HepG2 (cell line): ENCODE measurements around the gene DPP7. TPM values are rescaled to one million over a fixed set of nuclear protein-coding genes. Genes with fewer than 3 reads are reported as not detected.

ENCODE experiments used
- CENPX ChIP-seq: sonication (generic); formaldehyde crosslinking; IDR thresholded peaks from 2 replicates; pipeline ENCODE4 v1.9.0; 2021; ENCODE audit warnings: mild to moderate bottlenecking, missing genetic modification reagents, moderate library complexity
- CHD4 ChIP-seq: fragments of 200-600 bp; sonication (generic); IDR thresholded peaks from 2 replicates; pipeline ENCODE4 v1.7.0; 2017; ENCODE audit warnings: mild to moderate bottlenecking, low read length, borderline replicate concordance
- ETV5 ChIP-seq: IDR thresholded peaks from 2 replicates; pipeline ENCODE4 v1.6.1; 2018; ENCODE audit warnings: missing biosample characterization, missing genetic modification reagents, inconsistent platforms, borderline replicate concordance
- HNRNPL ChIP-seq: fragments of 200-400 bp; formaldehyde crosslinking; IDR thresholded peaks from 2 replicates; pipeline ENCODE4 v1.6.1; 2017; ENCODE audit warnings: mild to moderate bottlenecking, low read depth, low read length
- JUND ChIP-seq: sonication (generic); formaldehyde crosslinking; IDR thresholded peaks from 2 replicates; pipeline ENCODE4 v1.8.0; 2022; ENCODE audit warnings: mild to moderate bottlenecking, missing genetic modification reagents
- MAZ ChIP-seq, 2 experiments: sonication (generic) in 1 of 2; formaldehyde crosslinking in 1 of 2; IDR thresholded peaks; 2 replicates each; pipeline versions ENCODE4 v1.5.0 to v1.6.1; 2012 to 2020; ENCODE audit warnings: low read depth in 2 of 2, mild to moderate bottlenecking in 2 of 2, borderline replicate concordance in 1 of 2, improper control_type of control experiment in 1 of 2, low read length in 1 of 2, missing genetic modification reagents in 1 of 2, moderate library complexity in 1 of 2
- TGIF2 ChIP-seq: IDR thresholded peaks from 2 replicates; pipeline ENCODE4 v1.6.1; 2016; ENCODE audit warnings: control low read depth, missing compliant biosample characterization
- ZBTB33 ChIP-seq: sonication (generic); formaldehyde crosslinking; IDR thresholded peaks from 2 replicates; pipeline ENCODE4 v1.4.0; 2020; ENCODE audit warnings: missing genetic modification reagents
- ZBTB40 ChIP-seq, 2 experiments: fragments of 450-650 bp in 1 of 2; sonication (generic) in 1 of 2; formaldehyde crosslinking in 1 of 2; IDR thresholded peaks; 2 replicates each; pipeline versions ENCODE4 v1.6.1 to v1.8.0; 2016 to 2022; ENCODE audit warnings: antibody characterized with exemption in 1 of 2, mild to moderate bottlenecking in 1 of 2, missing genetic modification reagents in 1 of 2
- ZFY ChIP-seq: sonication (generic); formaldehyde crosslinking; IDR thresholded peaks from 2 replicates; pipeline ENCODE4 v1.4.0; 2020; ENCODE audit warnings: missing genetic modification reagents
- ZNF251 ChIP-seq: sonication (generic); formaldehyde crosslinking; IDR thresholded peaks from 2 replicates; pipeline ENCODE4 v1.9.0; 2021; ENCODE audit warnings: mild to moderate bottlenecking, missing genetic modification reagents
- ZNF580 ChIP-seq: IDR thresholded peaks from 2 replicates; pipeline ENCODE4 v1.6.1; 2016; ENCODE audit warnings: low read depth, borderline replicate concordance
- ZNF660 ChIP-seq: sonication (generic); formaldehyde crosslinking; IDR thresholded peaks from 2 replicates; pipeline ENCODE4 v1.5.1; 2020; ENCODE audit warnings: mild to moderate bottlenecking, low read depth, missing genetic modification reagents, borderline replicate concordance
- polyA plus RNA-seq, 8 experiments: library from polyadenylated mRNA; depleted of rRNA in 3 of 8; stranded (reverse) in 7 of 8; unstranded in 1 of 8; fragments of >200 nt; fragmentation: Illumina TruSeq in 4 of 8; extraction: Trizol in 4 of 8; gene quantifications; 2 replicates each; pipeline versions ENCODE4 v1.2.1 to v1.2.3, GENCODE V29; 2011 to 2016; ENCODE audit warnings: low read depth in 4 of 8, missing spikeins in 1 of 8, mixed read lengths in 1 of 8; ENCODE audit not compliant: insufficient read depth in 1 of 8
- total RNA-seq, 5 experiments: library from RNA; depleted of rRNA; stranded (reverse); fragments of >200 nt; fragmentation: Illumina TruSeq; extraction: Trizol; gene quantifications; 2 replicates each; pipeline ENCODE4 v1.2.3, GENCODE V29; 2016; ENCODE audit warnings: low read depth in 1 of 5
- TF ChIP-seq, protein P1 (sequence below): sonication (generic); formaldehyde crosslinking; IDR thresholded peaks from 2 replicates; pipeline ENCODE4 v1.5.1; 2020; ENCODE audit warnings: missing genetic modification reagents, mild to moderate bottlenecking, borderline replicate concordance

DPP7 gene
- total and polyA plus RNA-seq, 2 of the 13 experiments (the other 11 are each of a cell fraction or from before 2014, with no cell fraction given) = 1.2 to 4.5 TPM

- TF ChIP-seq ZBTB40 (IDR thresholded peaks at IDR 0.05) (no peak), ZBTB40 (CRISPR knock-in tag; IDR thresholded peaks at IDR 0.05) (no peak), ZNF251 (CRISPR knock-in tag) (0 out of 2 replicates have a peak, but pooled peaks have one; percentile 5), ZBTB33 (CRISPR knock-in tag) (peak; percentile 14; the same call in 1 of the 2 replicates), CENPX (CRISPR knock-in tag) (no peak), ZFY (CRISPR knock-in tag) (peak; percentile 78), ZNF580 (CRISPR knock-in tag) (peak; percentile 32; the same call in 1 of the 2 replicates), CHD4 (peak; percentile 48; the same call in 1 of the 2 replicates), TGIF2 (CRISPR knock-in tag) (no peak), HNRNPL (peak; percentile 73; the same call in 1 of the 2 replicates), MAZ (IDR thresholded peaks at IDR 0.05; ENCODE audit: borderline replicate concordance, low read depth, low read length) (0 out of 2 replicates have a peak, but pooled peaks have one; percentile 27), MAZ (CRISPR knock-in tag; IDR thresholded peaks at IDR 0.05; ENCODE audit: low read depth) (peak; percentile 33), ZNF660 (CRISPR knock-in tag) (no peak), ETV5 (CRISPR knock-in tag) (0 out of 2 replicates have a peak, but pooled peaks have one; percentile 10), JUND (no peak; the same call in 1 of the 2 replicates)
- TF ChIP-seq, protein P1, sequence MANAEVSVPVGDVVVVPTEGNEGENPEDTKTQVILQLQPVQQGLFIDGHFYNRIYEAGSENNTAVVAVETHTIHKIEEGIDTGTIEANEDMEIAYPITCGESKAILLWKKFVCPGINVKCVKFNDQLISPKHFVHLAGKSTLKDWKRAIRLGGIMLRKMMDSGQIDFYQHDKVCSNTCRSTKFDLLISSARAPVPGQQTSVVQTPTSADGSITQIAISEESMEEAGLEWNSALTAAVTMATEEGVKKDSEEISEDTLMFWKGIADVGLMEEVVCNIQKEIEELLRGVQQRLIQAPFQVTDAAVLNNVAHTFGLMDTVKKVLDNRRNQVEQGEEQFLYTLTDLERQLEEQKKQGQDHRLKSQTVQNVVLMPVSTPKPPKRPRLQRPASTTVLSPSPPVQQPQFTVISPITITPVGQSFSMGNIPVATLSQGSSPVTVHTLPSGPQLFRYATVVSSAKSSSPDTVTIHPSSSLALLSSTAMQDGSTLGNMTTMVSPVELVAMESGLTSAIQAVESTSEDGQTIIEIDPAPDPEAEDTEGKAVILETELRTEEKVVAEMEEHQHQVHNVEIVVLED (CRISPR knock-in tag) = 0 out of 2 replicates have a peak, but pooled peaks have one; percentile 2
Observed at GRCh38 chr9:137067860-137068538, 46.5 kb downstream of the DPP7 start (continued).
